GM23248 (cell line): ENCODE results near the gene NKRF. TPM values are rescaled to one million over a fixed set of nuclear protein-coding genes. Genes with fewer than 3 reads are reported as not detected.

ENCODE experiments used
- DNase-seq: peaks from one replicate; pipeline ENCODE4 v3.0.0-alpha.2; 2015
- H2AFZ ChIP-seq: fragments of 200-600 bp; sonication (generic); 2 replicates; pipeline ENCODE4 v1.6.1; 2016; ENCODE audit warnings: antibody characterized with exemption
- H3F3A ChIP-seq: fragments of 200-600 bp; sonication (generic); 2 replicates; pipeline ENCODE4 v1.6.1; 2016; ENCODE audit warnings: mild to moderate bottlenecking, antibody characterized with exemption, mixed run types; ENCODE audit not compliant: insufficient read depth
- H3K27ac ChIP-seq: fragments of 200-600 bp; sonication (generic); 2 replicates; pipeline ENCODE4 v1.5.1; 2016; ENCODE audit warnings: mild to moderate bottlenecking
- H3K27me3 ChIP-seq: fragments of 200-600 bp; sonication (generic); replicated peaks from 2 replicates; pipeline ENCODE4 v1.6.1; 2016; ENCODE audit warnings: mild to moderate bottlenecking; ENCODE audit not compliant: insufficient read depth
- H3K36me3 ChIP-seq: fragments of 200-600 bp; sonication (generic); 2 replicates; pipeline ENCODE4 v1.6.1; 2016; ENCODE audit warnings: low read depth, mild to moderate bottlenecking
- H3K4me1 ChIP-seq: fragments of 200-600 bp; sonication (generic); 2 replicates; pipeline ENCODE4 v1.6.1; 2016; ENCODE audit warnings: mild to moderate bottlenecking; ENCODE audit not compliant: insufficient read depth
- H3K4me2 ChIP-seq: fragments of 200-600 bp; sonication (generic); one replicate; pipeline ENCODE4 v1.6.1; 2016; ENCODE audit warnings: mild to moderate bottlenecking; ENCODE audit not compliant: unreplicated experiment
- H3K4me3 ChIP-seq: fragments of 200-600 bp; sonication (generic); 2 replicates; pipeline ENCODE4 v1.5.1; 2016; ENCODE audit warnings: mild to moderate bottlenecking
- H3K79me2 ChIP-seq: fragments of 200-600 bp; sonication (generic); 2 replicates; pipeline ENCODE4 v1.6.1; 2016; ENCODE audit warnings: mild to moderate bottlenecking; ENCODE audit not compliant: insufficient read depth
- H3K9ac ChIP-seq: fragments of 200-600 bp; sonication (generic); 2 replicates; pipeline ENCODE4 v1.6.1; 2016; ENCODE audit warnings: mild to moderate bottlenecking
- H3K9me2 ChIP-seq: fragments of 200-600 bp; sonication (generic); 2 replicates; pipeline ENCODE4 v1.6.1; 2016; ENCODE audit warnings: mixed run types, mild to moderate bottlenecking, moderate library complexity; ENCODE audit not compliant: insufficient read depth
- H3K9me3 ChIP-seq: fragments of 200-600 bp; sonication (generic); one replicate; pipeline ENCODE4 v1.6.1; 2017; ENCODE audit warnings: low read depth
- H4K20me1 ChIP-seq: fragments of 200-600 bp; sonication (generic); 2 replicates; pipeline ENCODE4 v1.6.0; 2016; ENCODE audit not compliant: insufficient read depth
- EZH2 ChIP-seq: fragments of 200-600 bp; sonication (generic); IDR thresholded peaks from 2 replicates; pipeline ENCODE4 v1.6.1; 2018; ENCODE audit warnings: antibody characterized with exemption, mild to moderate bottlenecking; ENCODE audit not compliant: insufficient read depth, poor library complexity, severe bottlenecking
- EZH2phosphoT487 ChIP-seq: fragments of 200-600 bp; sonication (generic); IDR thresholded peaks from 2 replicates; pipeline ENCODE4 v1.6.1; 2018; ENCODE audit warnings: antibody characterized with exemption, moderate library complexity, mild to moderate bottlenecking, low read depth; ENCODE audit not compliant: insufficient read depth
- WGBS, 2 experiments: methylation state at CpG; one replicate each; pipeline ENCODE4 v1.1.6; 2015 to 2017; ENCODE audit warnings: low lambda C conversion rate in 2 of 2, low coverage in 1 of 2; ENCODE audit errors: missing lambda C conversion rate in 2 of 2; 5-methylcytosine and 5-hydroxymethylcytosine counted together
- in situ Hi-C: fragments of 300-500 bp; cut with MboI; formaldehyde crosslinking; loops from 2 replicates; pipeline ENCODE4 v1.15.0; 2020
- polyA plus RNA-seq: library from polyadenylated mRNA; unstranded; fragments of >200 nt; fragmentation: Nextera tagmentation; extraction: Ambion mirVana; gene quantifications from 2 replicates; pipeline ENCODE4 v1.2.1, GENCODE V29; 2016
- total RNA-seq: library from RNA; depleted of rRNA; stranded (reverse); fragments of >200 nt; shearing (Covaris generic); gene quantifications from 2 replicates; pipeline ENCODE4 v1.2.3, GENCODE V29; 2014

NKRF gene
- total and polyA plus RNA-seq, 2 experiments from 2014 or later = 3.3 to 3.8 TPM

DNA sequence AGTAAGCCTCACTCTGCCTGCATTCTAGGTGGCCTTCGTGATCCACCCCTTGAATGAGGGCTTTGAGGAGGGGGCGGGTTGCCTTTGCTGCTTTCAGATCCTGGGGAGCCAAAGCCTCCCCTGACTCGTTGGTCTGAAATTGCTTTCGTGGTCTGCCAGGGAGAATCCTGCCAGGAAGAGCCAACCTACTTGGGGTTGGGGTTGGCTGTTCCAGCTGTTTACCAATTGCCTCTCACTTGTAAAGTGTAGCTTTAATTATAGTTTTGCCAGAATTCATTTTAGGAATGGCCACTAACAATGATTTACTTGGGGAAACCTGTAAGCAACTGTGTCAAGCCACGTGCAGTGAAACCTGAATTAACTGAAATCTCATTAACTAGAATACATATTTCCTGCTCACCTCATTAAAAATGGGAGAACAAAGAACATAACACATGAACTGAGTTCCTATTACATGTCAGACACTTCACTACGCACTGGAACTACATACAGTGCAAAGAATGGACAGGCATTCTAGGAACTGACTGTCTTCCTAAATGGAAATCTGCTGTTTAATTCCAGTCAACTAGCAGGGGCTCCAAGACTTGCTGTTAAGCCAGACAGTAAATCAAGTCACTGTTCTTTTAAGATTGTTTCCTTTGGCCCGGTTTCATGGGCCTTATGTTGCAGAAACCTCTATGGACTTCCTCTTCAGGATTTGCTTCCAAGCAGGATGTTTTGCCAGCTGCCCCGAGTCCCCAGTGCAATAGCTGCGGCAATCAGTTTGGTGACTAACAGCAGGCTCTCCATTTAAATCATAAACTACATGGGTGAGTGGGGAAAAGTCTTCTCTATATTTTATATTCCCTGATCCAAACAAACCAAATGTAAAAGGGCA, 16.4 kb upstream of the NKRF start:
- H3K27me3 ChIP-seq = no peaks in the 10 kb centered on the region
- H3K79me2 ChIP-seq = no peaks in the 10 kb centered on the region
- H3K27ac ChIP-seq = no peak overlapping the region
- H3K4me1 ChIP-seq = no peaks in the 10 kb centered on the region
- no peaks in the 10 kb centered on the region for H3F3A ChIP-seq
- H3K9me2 ChIP-seq = no peaks in the 10 kb centered on the region
- no peak overlapping the region for H3K4me2 ChIP-seq
- peak; percentile 9 for DNase-seq
- H4K20me1 ChIP-seq = no peaks in the 10 kb centered on the region
- 61 to 97% methylated on average over 5 to 9 of the region's 9 CpGs for WGBS, 2 experiments
- TF ChIP-seq EZH2 (no peak), EZH2phosphoT487 (no peak)
- H3K9ac ChIP-seq = no peak overlapping the region
- H3K9me3 ChIP-seq = no peaks in the 10 kb centered on the region
- in situ Hi-C loops = no loop called here
- H3K4me3 ChIP-seq = no peak overlapping the region
- no peak overlapping the region for H2AFZ ChIP-seq
- no peaks in the 10 kb centered on the region for H3K36me3 ChIP-seq

DNA sequence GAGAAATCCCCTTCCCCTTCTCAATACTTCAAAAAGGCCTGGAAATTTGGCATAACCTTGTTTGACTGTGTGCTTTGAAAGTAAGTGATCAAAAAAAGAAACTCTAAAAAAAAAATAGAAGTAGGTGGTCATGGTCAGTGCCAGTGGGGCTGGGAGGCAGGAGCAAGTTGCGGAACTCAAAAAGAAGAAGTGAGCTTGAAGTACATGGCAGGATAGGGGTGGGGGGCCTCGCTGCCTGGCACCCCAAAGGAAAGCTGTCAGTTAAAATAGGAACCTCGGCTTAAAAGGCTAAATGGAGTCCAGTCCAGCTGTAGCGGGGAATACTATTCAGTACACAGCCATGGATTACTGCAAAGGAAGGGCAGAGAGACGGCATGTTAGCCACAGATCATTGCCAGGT, 12.2 kb upstream of the NKRF start:
- Histone ChIP-seq H3K9me3 (no peaks in the 10 kb centered on the region), H2AFZ (no peak overlapping the region), H3K4me2 (no peak overlapping the region), H3K4me3 (no peak overlapping the region), H3K79me2 (no peaks in the 10 kb centered on the region), H4K20me1 (no peaks in the 10 kb centered on the region), H3K9me2 (no peaks in the 10 kb centered on the region), H3K27ac (no peak overlapping the region), H3K9ac (no peak overlapping the region), H3F3A (no peaks in the 10 kb centered on the region), H3K27me3 (no peaks in the 10 kb centered on the region), H3K36me3 (no peaks in the 10 kb centered on the region), H3K4me1 (no peaks in the 10 kb centered on the region)
- WGBS, 2 experiments = 98 to 100% methylated on average over 5 of the region's 5 CpGs
- DNase-seq = no peak
- TF ChIP-seq EZH2 = no peak
- TF ChIP-seq EZH2phosphoT487 = no peak
- in situ Hi-C loops = no loop called here

DNA sequence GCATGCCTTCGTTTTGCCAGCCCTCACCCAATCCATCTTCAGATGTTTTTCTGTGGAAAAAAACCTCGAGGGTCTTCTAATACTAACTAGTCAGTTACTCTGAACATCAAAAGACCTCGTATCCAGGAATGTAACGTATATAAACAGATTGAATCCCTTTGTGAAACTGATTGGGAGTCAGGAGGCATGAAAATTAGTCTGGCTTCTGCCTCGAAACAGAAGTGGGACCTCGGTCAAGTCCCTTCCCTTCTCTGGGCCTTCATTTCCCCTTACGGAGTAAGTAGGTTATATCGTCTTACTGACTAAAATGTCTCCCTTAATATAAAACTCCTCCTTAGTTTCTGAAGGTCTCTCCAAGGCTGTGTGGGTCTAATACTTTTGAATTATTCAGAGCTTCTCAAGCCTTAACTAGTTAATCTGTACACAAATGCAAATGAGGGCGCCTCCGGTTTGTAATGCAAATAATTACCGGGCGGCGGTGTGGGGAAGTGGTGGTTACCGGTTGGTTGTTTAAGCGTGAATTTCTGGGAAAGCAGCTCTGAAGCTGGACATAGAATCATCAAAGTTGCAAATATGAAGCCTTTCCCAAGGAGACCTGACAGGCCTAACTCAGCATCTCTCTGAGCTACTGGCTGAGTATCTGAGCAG, 11.4 kb upstream of the NKRF start:
- Histone ChIP-seq H2AFZ (no peak overlapping the region), H3K9me3 (no peaks in the 10 kb centered on the region), H3K36me3 (no peaks in the 10 kb centered on the region), H3K27me3 (no peaks in the 10 kb centered on the region), H3F3A (no peaks in the 10 kb centered on the region), H3K27ac (no peak overlapping the region), H3K9me2 (no peaks in the 10 kb centered on the region), H3K4me3 (no peak overlapping the region), H3K9ac (no peak overlapping the region), H3K4me2 (no peak overlapping the region), H4K20me1 (no peaks in the 10 kb centered on the region), H3K79me2 (no peaks in the 10 kb centered on the region), H3K4me1 (no peaks in the 10 kb centered on the region)
- WGBS, 2 experiments = 65 to 68% methylated on average over 15 of the region's 15 CpGs
- TF ChIP-seq EZH2 (no peak), EZH2phosphoT487 (no peak)
- no peak for DNase-seq
- in situ Hi-C loops = no loop called here

DNA sequence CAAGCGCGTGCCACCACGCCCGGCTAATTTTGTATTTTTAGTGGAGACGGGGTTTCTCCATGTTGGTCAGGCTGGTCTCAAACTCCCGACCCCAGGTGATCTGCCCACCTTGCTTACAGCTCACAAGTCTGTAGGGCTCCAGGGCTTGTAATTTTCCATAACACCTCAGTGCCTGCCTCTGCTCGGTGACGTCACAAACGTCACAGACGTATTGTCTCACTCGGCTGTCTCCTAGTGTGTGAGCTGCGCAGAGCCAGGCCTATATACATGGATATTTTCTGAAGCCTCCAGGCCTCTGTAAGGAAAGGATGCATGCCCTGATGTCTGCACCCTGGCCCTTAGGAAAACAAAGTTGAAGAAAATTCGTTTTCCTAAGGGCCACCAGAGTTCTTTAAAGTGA, 8.6 kb upstream of the NKRF start:
- no peaks in the 10 kb centered on the region for H3F3A ChIP-seq
- no peak overlapping the region for H3K4me2 ChIP-seq
- in situ Hi-C loops = no loop called here
- no peak overlapping the region for H3K27ac ChIP-seq
- H3K4me1 ChIP-seq = no peaks in the 10 kb centered on the region
- no peak overlapping the region for H2AFZ ChIP-seq
- H3K9ac ChIP-seq = no peak overlapping the region
- 90 to 91% methylated on average over 11 to 13 of the region's 13 CpGs for WGBS, 2 experiments
- no peak for TF ChIP-seq EZH2phosphoT487
- TF ChIP-seq EZH2 = no peak
- no peaks in the 10 kb centered on the region for H3K79me2 ChIP-seq
- H3K36me3 ChIP-seq = no peaks in the 10 kb centered on the region
- H3K9me3 ChIP-seq = no peaks in the 10 kb centered on the region
- H3K4me3 ChIP-seq = no peak overlapping the region
- H4K20me1 ChIP-seq = no peaks in the 10 kb centered on the region
- H3K9me2 ChIP-seq = no peaks in the 10 kb centered on the region
- no peaks in the 10 kb centered on the region for H3K27me3 ChIP-seq
- DNase-seq = no peak
